ENCODE data around the gene TMEM117.
A peak's percentile ranks its signal among the peaks of the same experiment; 100 is the strongest.
"Not testable (repeated sequence)": the region's sequence is repeated elsewhere in the genome, so short reads cannot be mapped to it uniquely, and the experiment has no call there.

TMEM117 gene

DNA sequence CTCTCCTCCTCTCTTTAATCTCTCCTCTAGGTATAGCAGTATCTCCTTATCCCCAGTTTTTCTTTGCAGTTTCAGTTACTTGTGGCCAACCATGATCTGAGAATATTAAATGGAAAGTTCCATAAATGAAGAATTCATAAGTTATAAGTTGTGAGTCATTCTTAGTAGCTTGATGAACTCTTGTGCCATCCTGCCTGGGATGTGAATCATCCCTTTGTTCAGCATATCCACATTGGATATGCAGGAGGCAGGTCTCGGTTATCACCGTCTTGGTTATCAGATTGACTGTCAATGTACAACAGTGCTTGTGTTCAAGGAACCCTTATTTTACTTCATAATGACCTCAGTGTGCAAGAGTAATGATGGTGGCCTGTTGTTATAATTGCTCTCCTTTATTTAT, 134.0 kb downstream of the TMEM117 start:
- DNase-seq: no peak

GRCh38 chr12:43973385-43973784, 137.5 kb downstream of the TMEM117 start:
- DNase-seq: no peak

- DNase-seq: no peak
These were observed 138.1 kb downstream of the TMEM117 start for GRCh38 chr12:43973993-43974392.

GRCh38 chr12:43976027-43976426, 140.1 kb downstream of the TMEM117 start:
- no peak for DNase-seq

DNA sequence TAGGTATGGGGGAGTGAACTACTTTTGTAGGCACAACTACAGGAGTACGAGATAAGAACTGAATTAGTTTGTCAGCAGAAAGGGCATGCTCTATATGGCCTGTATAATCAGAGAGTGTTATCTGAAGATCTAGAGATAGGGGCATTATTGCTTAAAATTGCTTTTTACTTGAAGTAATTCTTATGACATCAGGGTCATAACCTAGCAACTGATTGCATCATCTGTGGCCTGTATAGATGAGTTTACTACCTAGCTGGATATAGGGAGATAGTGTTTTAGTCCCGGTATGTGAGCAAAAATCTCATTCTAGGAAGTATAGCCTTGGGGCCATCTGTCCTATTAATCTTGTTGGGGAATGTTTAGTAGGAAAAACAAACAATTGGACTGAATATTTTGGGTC, 142.7 kb downstream of the TMEM117 start:
- DNase-seq: no peak

DNA sequence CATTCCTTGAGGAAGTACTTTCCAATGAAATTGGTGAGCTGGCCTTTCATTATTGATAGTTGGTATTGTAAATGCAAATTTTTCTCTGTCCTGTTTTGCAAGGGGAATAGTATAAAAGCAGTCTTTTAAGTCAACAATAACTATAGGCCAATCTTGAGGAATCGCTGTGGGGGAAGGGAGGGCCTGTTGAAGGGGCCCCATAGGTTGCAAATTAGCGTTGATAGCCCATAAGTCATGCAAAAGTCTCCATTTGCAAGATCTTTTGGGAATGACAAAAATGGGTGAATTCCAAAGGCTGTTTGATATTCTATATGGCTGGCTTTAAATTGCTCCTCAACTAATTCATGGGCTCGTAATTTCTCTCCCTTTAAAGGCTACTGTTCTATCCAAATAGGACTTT, 143.6 kb downstream of the TMEM117 start:
- no peak for DNase-seq

- DNase-seq: no peak
These were observed 144.8 kb downstream of the TMEM117 start for GRCh38 chr12:43980627-43981191.

GRCh38 chr12:43981726-43982125, 145.8 kb downstream of the TMEM117 start:
- DNase-seq: no peak

DNA sequence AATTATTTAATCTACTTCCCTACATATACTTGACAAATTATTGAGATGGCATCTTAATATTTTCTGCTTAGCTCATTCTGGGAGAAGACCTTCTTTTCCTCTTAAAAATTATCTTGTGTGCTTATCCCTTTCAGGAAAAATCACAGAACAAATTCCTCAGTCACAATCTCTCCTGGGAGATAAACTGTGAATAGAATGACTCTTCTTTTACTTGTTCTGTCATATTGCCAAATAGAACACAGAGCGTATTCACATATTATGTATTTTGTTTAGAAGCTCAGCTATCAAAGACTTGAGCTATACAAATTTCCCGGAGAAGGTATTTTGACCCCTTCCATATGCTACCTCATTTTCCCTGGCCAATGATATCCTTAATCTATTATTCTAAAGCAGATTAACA, 146.7 kb downstream of the TMEM117 start:
- DNase-seq: no peak

- DNase-seq: no peak
These were observed 153.1 kb downstream of the TMEM117 start for GRCh38 chr12:43988838-43989560.

DNA sequence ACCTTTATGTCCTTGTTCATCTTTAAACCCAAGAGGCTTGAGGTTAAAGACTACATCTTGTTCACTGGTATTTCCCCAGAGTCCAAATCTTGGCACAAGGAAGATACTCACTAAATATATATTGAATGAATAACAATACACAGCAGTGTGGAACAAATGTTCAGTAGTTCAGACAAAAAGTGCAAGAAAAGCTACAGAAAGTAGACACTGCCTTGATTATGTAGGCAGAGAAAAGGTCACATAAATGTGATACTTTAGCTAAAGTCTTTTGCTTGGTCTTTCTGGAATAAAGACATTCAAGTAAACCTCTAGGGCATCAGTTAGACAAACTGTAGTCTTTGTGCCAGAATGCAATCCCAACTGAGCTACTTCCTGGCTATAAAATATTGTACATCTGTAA, 157.0 kb downstream of the TMEM117 start:
- no peak for DNase-seq

GRCh38 chr12:44000309-44000952, 164.6 kb downstream of the TMEM117 start:
- no peak for DNase-seq

DNA sequence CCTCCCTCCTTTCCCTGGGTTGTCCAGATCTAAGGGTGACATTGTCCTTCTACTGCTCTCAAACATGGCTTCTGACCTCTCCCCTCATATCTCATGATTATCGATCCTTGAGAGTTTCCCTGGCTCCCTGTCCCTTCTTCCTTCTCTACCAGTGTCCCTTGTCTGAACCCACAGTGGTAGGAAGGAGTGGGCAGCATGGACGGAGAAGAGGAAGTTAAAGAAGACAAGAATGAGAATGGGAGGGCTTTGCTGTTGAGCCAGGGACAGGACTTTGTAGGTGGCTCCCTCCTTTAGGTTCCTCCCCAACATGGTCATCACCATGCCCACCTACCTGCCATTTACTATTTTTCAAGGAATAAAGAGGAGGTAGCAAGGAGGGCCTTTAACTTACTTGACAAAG, 166.7 kb downstream of the TMEM117 start:
- DNase-seq: no peak

- DNase-seq: no peak
These were observed 167.8 kb downstream of the TMEM117 start for GRCh38 chr12:44003721-44004120.

GRCh38 chr12:44015333-44015941, 179.6 kb downstream of the TMEM117 start:
- peak; percentile 55 for DNase-seq

DNA sequence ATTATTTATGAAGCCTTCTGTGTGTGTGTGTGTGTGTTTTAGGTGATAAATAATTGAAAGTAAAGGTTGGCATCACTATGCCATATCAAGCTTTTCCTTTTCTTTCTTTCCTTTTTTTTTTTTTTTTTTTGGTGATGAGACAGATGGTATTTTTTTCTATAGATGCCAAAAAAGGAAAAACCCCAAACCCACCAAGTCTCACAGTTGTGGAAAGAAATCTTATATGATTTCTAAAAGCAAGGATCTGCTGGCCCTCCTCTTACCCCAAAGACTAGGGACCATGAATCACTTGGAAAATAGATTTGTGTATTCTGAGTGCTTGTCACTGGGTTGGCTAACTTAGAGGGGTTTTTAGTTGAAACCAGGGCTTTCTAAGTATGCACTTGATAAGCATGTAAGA, 181.3 kb downstream of the TMEM117 start:
- DNase-seq: no peak

GRCh38 chr12:44019118-44019517, 183.2 kb downstream of the TMEM117 start:
- no peak for DNase-seq

DNA sequence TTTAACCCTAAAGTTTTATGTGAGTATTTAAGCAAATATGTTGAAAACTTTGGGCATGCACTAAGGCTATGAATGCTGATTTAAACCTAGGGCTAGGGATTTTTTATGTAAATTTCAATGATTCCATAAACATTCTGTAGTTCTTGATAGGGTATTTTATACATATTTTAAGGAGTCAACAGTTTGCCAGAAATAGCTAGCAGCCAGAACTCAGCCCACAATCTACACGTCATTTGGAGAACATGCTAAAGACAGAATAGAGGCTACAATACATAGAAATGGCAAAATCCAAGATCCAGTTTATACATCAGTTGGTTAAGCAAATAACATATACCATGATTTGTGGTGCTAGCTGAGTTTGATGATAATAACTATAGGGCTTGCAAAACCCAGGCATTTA, 184.7 kb downstream of the TMEM117 start:
- DNase-seq: no peak

- no peak for DNase-seq
These were observed 185.6 kb downstream of the TMEM117 start for GRCh38 chr12:44021471-44021971.

DNA sequence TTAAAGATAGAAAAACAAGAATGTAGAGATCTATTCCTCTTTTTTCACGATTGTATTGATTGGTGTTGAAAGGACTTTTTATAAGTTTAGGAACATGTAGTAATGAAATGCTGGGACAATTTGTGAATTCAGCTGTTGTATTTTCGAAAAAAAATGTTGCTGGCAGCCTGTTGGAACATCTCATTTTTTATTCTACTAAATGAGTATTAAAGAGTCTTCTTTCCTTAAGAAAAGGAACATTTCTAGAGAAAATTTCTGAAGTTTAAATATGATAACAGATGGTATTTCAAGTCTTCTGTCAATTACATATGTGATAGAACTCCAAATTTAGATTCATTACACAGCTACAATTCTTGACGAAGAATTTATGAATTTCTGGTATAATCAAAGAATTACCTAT, 189.6 kb downstream of the TMEM117 start:
- DNase-seq: no peak

- no peak for DNase-seq
These were observed 190.2 kb downstream of the TMEM117 start for GRCh38 chr12:44026046-44026445.

DNA sequence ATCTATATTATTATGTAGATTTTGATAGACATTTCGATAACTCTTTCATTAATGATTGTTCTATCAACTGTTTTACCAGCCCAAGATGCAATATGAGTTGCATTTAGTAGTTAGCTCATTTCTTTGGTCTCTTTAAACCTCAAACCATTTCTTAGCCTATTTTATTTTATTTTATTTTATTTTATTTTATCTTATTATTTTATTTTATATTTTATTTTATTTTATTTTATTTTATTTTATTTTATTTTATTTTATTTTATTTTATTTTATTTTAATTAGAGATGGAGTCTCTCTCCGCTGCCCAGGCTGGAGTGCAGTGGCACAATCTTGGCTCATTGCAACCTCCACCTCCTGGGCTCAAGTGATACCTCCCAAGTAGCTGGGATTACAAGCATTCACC, 191.0 kb downstream of the TMEM117 start:
- DNase-seq: not testable (repeated sequence)

GRCh38 chr12:44029194-44029593, 193.3 kb downstream of the TMEM117 start:
- no peak for DNase-seq

Data from NCI-H1694 (cell line).